Fibroblast of pulmonary artery (primary cell): ENCODE results near the gene MYG1.

Experiments used
- DNase-seq: peaks from one replicate; pipeline ENCODE4 v3.0.0-alpha.2; 2010; ENCODE audit warnings: low read depth
- H3K4me3 ChIP-seq: replicated peaks from 2 replicates; pipeline ENCODE4 v1.5.1; 2011; ENCODE audit warnings: low read depth, mild to moderate bottlenecking, control low read depth, low read length, moderate library complexity
- CTCF ChIP-seq: IDR thresholded peaks from 2 replicates; pipeline ENCODE4 v1.5.1; 2011; ENCODE audit warnings: mild to moderate bottlenecking, control low read depth, low read length, inconsistent platforms; ENCODE audit errors: missing control alignments

Gene MYG1

GRCh38 chr12:53299454-53300180, at the start of gene MYG1:
MYG1 (plus strand) TSS chr12:53299695; CDS start chr12:53299738, 43 bp downstream.
- peak within 1 kb of the TSS; percentile 93 for H3K4me3 ChIP-seq
- peak; percentile 89 for DNase-seq
- TF ChIP-seq CTCF: peak; percentile 21

GRCh38 chr12:53251477-53252348, 47.8 kb upstream of the MYG1 start:
- peak; percentile 62 for DNase-seq
- TF ChIP-seq CTCF: peak; percentile 36
- peak overlapping the region; percentile 89 for H3K4me3 ChIP-seq

- peak; percentile 27 for TF ChIP-seq CTCF
- DNase-seq: peak; percentile 16
- peak overlapping the region; percentile 89 for H3K4me3 ChIP-seq
Measured at GRCh38 chr12:53252349-53252916, 47.1 kb upstream of the MYG1 start.

GRCh38 chr12:53253298-53253697, 46.2 kb upstream of the MYG1 start:
- peak overlapping the region; percentile 89 for H3K4me3 ChIP-seq
- no peak for TF ChIP-seq CTCF
- DNase-seq: no peak

- no peak overlapping the region for H3K4me3 ChIP-seq
- DNase-seq: no peak
- TF ChIP-seq CTCF: no peak
Measured at GRCh38 chr12:53254816-53255545, 44.5 kb upstream of the MYG1 start.

GRCh38 chr12:53255996-53256395, 43.5 kb upstream of the MYG1 start:
- no peak for TF ChIP-seq CTCF
- no peak for DNase-seq
- H3K4me3 ChIP-seq: no peak overlapping the region
